ENCODE measurements around the gene ARMC7. TPM values are rescaled to one million over a fixed set of nuclear protein-coding genes. Genes with fewer than 3 reads are reported as not detected.

The ARMC7 gene
- total and polyA plus RNA-seq, 10 of the 15 experiments (the other 5 are each of a cell fraction or from before 2014, with no cell fraction given): 1.5 to 19.8 (median 6.3) TPM

DNA sequence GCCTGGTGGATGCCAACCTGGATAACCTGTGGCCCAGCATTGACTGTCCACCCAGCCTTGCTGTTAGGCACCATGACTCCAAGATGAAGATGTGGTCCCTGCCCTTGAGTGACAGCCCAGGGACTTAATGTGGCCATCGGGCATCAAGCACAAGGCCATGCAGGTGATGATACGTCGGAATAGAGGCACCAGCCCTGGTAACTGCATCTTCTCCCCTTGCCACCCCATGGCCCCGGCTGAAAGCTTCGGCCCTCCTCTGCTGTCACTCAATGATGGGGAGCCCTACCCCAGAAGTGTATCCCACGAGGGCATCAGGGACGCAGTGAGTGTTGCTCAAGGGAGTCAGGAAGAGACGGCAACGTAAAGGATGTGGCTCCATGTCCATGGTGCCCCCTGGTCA is 19.8 kb downstream of the ARMC7 start:
- no peak overlapping the region for H3K27ac ChIP-seq (ENCODE audit: control insufficient read depth, insufficient read depth)
- no TSS peak for BruUV-seq (replicated peaks)
- TF ChIP-seq POLR2A (IDR thresholded peaks at IDR 0.05; ENCODE audit: low read depth, low read length): peak; percentile 61; the same call in 1 of the 2 replicates
- no peak for TF ChIP-seq NRF1 (conservative IDR thresholded peaks at IDR 0.05; ENCODE audit: low read depth, low read length)
- ChIA-PET POLR2A (interaction anchor here (1.0 to 6.2 kb wide), 4 partner anchors 14 to 56 kb away, joined by 3 to 53 read pairs (median 7); partner anchors contain the start of gene ARMC7), SMC1A (ENCODE audit: uncharacterized antibody, unreplicated experiment) (interaction anchor here (0.7 to 6.1 kb wide), 3 partner anchors 14 to 42 kb away, joined by 3 to 77 read pairs (median 3); no protein-coding TSS in a partner anchor), CTCF (interaction anchor here (1.0 to 9.3 kb wide), 10 partner anchors 15 to 168 kb away, joined by 3 to 167 read pairs (median 5); no protein-coding TSS in a partner anchor), RAD21 (ENCODE audit: unreplicated experiment) (interaction anchor here (0.6 to 4.7 kb wide), 3 partner anchors 9 to 168 kb away, joined by 3 to 70 read pairs (median 4); no protein-coding TSS in a partner anchor)
- H3K36me3 ChIP-seq (ENCODE audit: control insufficient read depth in 2 of 2, insufficient read depth in 2 of 2, low read length in 1 of 2): peaks cover 3 to 4% of the 10 kb centered on the region in 2 experiments; a peak in 3 of 4 replicates
- peak overlapping the region; percentile 94; the same call in 1 of the 2 replicates for H3K4me2 ChIP-seq (ENCODE audit: control insufficient read depth, insufficient read depth)
- in situ Hi-C loops (cut with MboI) (no loop called here), intact Hi-C loops (cut with micrococcal nuclease; ENCODE audit: unreplicated experiment) (loop anchor here (5.0 kb wide), 1 partner anchor 167 kb away; no protein-coding TSS in a partner anchor)
- no peak overlapping the region for H3K4me3 ChIP-seq
- no peak overlapping the region for H2AFZ ChIP-seq (ENCODE audit: control insufficient read depth, low read depth, low read length)
- no peaks in the 10 kb centered on the region for H3K9me3 ChIP-seq (replicated peaks; ENCODE audit: control insufficient read depth, insufficient read depth, low read length)
- peaks cover 21% of the 10 kb centered on the region for H3K79me2 ChIP-seq (ENCODE audit: control insufficient read depth, insufficient read depth, low read length)
- no peaks in the 10 kb centered on the region for H4K20me1 ChIP-seq (ENCODE audit: control insufficient read depth, insufficient read depth)
- DNase-seq (ENCODE audit: low read depth, low spot score) (no peak), ATAC-seq (no peak), FAIRE-seq (no peak)
- H3K4me1 ChIP-seq (ENCODE audit: control insufficient read depth, insufficient read depth, low read length): peaks cover 24% of the 10 kb centered on the region
- H3K27me3 ChIP-seq (replicated peaks in 1 of 2; ENCODE audit: control insufficient read depth in 2 of 2, insufficient read depth in 2 of 2, low read length in 1 of 2): no peaks in the 10 kb centered on the region
- 94% methylated on average over 9 of the region's 9 CpGs for WGBS (ENCODE audit: insufficient coverage, insufficient replicate concordance, low lambda C conversion rate, missing lambda C conversion rate)
- no peak overlapping the region for H3K9ac ChIP-seq (ENCODE audit: control insufficient read depth, insufficient read depth, low read length)

DNA sequence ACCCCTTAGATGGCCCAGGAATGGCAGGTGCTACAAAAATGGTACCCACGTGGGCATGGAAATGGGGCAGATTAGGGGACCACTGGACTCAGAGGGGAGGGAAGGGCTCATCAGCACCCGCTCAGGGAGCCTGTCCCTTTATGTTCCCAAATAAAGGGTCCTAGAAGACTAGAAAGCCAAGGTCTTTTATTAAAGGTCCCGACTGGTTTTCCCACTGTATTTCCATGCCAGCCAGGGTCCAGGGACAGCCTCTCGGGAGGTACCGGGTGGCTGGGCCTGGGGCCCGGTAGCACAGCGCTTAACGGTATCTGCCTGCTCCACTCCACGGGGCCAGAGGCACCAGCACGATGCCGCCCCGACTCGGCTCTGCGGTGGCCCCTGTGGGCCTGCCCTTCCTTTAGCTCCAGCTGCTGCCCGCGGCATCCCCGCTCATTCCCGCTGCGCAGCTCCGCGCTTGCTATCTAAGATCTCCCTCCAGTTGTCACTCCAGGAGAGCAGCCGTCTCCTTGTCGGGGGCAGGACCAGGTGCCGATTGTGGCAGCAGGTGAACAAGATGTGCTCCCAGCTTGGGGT is 20.4 kb downstream of the ARMC7 start:
- H3K4me3 ChIP-seq: peak overlapping the region; percentile 74
- no TSS peak for BruUV-seq (replicated peaks)
- intact Hi-C loops (cut with micrococcal nuclease; ENCODE audit: unreplicated experiment): loop anchor here (2.0 kb wide), 1 partner anchor 75 kb away; no protein-coding TSS in a partner anchor
- 94% methylated on average over 24 of the region's 24 CpGs for WGBS (ENCODE audit: insufficient coverage, insufficient replicate concordance, low lambda C conversion rate, missing lambda C conversion rate)
- RAD21 ChIA-PET (ENCODE audit: unreplicated experiment): interaction anchor here (1.0 to 4.7 kb wide), 7 partner anchors 16 to 169 kb away, joined by 3 to 70 read pairs (median 5); no protein-coding TSS in a partner anchor
- peaks cover 21% of the 10 kb centered on the region for H3K79me2 ChIP-seq (ENCODE audit: control insufficient read depth, insufficient read depth, low read length)
- SMC1A ChIA-PET (ENCODE audit: uncharacterized antibody, unreplicated experiment): interaction anchor here (0.7 to 6.1 kb wide), 5 partner anchors 15 to 170 kb away, joined by 3 to 77 read pairs (median 3); no protein-coding TSS in a partner anchor
- H3K4me2 ChIP-seq (ENCODE audit: control insufficient read depth, insufficient read depth): peak overlapping the region; percentile 94
- no peak for ATAC-seq
- H3K36me3 ChIP-seq (ENCODE audit: control insufficient read depth in 2 of 2, insufficient read depth in 2 of 2, low read length in 1 of 2): peaks cover 3 to 4% of the 10 kb centered on the region in 2 experiments; a peak in 3 of 4 replicates
- H2AFZ ChIP-seq (ENCODE audit: control insufficient read depth, low read depth, low read length): no peak overlapping the region
- H3K27me3 ChIP-seq (replicated peaks in 1 of 2; ENCODE audit: control insufficient read depth in 2 of 2, insufficient read depth in 2 of 2, low read length in 1 of 2): no peaks in the 10 kb centered on the region
- H4K20me1 ChIP-seq (ENCODE audit: control insufficient read depth, insufficient read depth): no peaks in the 10 kb centered on the region
- no peak for FAIRE-seq
- in situ Hi-C loops (cut with MboI): no loop called here
- no peaks in the 10 kb centered on the region for H3K9me3 ChIP-seq (replicated peaks; ENCODE audit: control insufficient read depth, insufficient read depth, low read length)
- CTCF ChIA-PET: interaction anchor here (0.9 to 9.3 kb wide), 12 partner anchors 15 to 169 kb away, joined by 3 to 167 read pairs (median 4); no protein-coding TSS in a partner anchor
- no peak for DNase-seq (ENCODE audit: low read depth, low spot score)
- H3K9ac ChIP-seq (ENCODE audit: control insufficient read depth, insufficient read depth, low read length): peak overlapping the region; percentile 75
- H3K4me1 ChIP-seq (ENCODE audit: control insufficient read depth, insufficient read depth, low read length): peaks cover 24% of the 10 kb centered on the region
- peak overlapping the region; percentile 82 for H3K27ac ChIP-seq (ENCODE audit: control insufficient read depth, insufficient read depth)
- POLR2A ChIA-PET: interaction anchor here (1.0 to 6.2 kb wide), 5 partner anchors 14 to 57 kb away, joined by 3 to 53 read pairs (median 3); partner anchors contain the start of gene ARMC7
- TF ChIP-seq, protein P1, sequence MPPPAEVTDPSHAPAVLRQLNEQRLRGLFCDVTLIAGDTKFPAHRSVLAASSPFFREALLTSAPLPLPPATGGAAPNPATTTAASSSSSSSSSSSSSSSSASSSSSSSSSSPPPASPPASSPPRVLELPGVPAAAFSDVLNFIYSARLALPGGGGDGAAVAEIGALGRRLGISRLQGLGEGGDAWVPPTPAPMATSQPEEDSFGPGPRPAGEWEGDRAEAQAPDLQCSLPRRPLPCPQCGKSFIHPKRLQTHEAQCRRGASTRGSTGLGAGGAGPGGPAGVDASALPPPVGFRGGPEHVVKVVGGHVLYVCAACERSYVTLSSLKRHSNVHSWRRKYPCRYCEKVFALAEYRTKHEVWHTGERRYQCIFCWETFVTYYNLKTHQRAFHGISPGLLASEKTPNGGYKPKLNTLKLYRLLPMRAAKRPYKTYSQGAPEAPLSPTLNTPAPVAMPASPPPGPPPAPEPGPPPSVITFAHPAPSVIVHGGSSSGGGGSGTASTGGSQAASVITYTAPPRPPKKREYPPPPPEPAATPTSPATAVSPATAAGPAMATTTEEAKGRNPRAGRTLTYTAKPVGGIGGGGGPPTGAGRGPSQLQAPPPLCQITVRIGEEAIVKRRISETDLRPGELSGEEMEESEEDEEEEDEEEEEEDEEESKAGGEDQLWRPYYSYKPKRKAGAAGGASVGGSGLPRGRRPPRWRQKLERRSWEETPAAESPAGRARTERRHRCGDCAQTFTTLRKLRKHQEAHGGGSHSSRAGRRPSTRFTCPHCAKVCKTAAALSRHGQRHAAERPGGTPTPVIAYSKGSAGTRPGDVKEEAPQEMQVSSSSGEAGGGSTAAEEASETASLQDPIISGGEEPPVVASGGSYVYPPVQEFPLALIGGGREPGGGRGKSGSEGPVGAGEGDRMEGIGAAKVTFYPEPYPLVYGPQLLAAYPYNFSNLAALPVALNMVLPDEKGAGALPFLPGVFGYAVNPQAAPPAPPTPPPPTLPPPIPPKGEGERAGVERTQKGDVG (CRISPR knock-in tag; IDR thresholded peaks at IDR 0.05): no peak
- TF ChIP-seq POLR2AphosphoS5 (IDR thresholded peaks at IDR 0.05; ENCODE audit: low read length) (no peak), BMI1 (IDR thresholded peaks at IDR 0.05; ENCODE audit: borderline replicate concordance) (no peak), CHD2 (IDR thresholded peaks at IDR 0.05; ENCODE audit: borderline replicate concordance, low read depth, low read length) (no peak), MYB (IDR thresholded peaks at IDR 0.05; ENCODE audit: borderline replicate concordance, low read depth, low read length) (no peak), ZNF24 (IDR thresholded peaks at IDR 0.05) (no peak)
- TF ChIP-seq, protein P2, sequence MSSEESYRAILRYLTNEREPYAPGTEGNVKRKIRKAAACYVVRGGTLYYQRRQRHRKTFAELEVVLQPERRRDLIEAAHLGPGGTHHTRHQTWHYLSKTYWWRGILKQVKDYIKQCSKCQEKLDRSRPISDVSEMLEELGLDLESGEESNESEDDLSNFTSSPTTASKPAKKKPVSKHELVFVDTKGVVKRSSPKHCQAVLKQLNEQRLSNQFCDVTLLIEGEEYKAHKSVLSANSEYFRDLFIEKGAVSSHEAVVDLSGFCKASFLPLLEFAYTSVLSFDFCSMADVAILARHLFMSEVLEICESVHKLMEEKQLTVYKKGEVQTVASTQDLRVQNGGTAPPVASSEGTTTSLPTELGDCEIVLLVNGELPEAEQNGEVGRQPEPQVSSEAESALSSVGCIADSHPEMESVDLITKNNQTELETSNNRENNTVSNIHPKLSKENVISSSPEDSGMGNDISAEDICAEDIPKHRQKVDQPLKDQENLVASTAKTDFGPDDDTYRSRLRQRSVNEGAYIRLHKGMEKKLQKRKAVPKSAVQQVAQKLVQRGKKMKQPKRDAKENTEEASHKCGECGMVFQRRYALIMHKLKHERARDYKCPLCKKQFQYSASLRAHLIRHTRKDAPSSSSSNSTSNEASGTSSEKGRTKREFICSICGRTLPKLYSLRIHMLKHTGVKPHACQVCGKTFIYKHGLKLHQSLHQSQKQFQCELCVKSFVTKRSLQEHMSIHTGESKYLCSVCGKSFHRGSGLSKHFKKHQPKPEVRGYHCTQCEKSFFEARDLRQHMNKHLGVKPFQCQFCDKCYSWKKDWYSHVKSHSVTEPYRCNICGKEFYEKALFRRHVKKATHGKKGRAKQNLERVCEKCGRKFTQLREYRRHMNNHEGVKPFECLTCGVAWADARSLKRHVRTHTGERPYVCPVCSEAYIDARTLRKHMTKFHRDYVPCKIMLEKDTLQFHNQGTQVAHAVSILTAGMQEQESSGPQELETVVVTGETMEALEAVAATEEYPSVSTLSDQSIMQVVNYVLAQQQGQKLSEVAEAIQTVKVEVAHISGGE (CRISPR knock-in tag; IDR thresholded peaks at IDR 0.05): no peak

Data from GM12878 (cell line).